GM12892 (cell line): ENCODE results near the gene STAC.

Experiments used
- POLR2A ChIP-seq: IDR thresholded peaks from 2 replicates; pipeline ENCODE4 v1.6.1; 2011; ENCODE audit warnings: low read depth, low read length, control low read depth
- TAF1 ChIP-seq: IDR thresholded peaks from 2 replicates; pipeline ENCODE4 v1.6.1; 2011; ENCODE audit warnings: low read depth, mild to moderate bottlenecking, control low read depth, low read length, borderline replicate concordance

GRCh38 chr3:36501616-36502015 lies 121.3 kb downstream of the STAC start:
- no peak for TF ChIP-seq POLR2A
- TF ChIP-seq TAF1 = no peak
